Measurements from ENCODE around the gene FOXC1.

Gene FOXC1

DNA sequence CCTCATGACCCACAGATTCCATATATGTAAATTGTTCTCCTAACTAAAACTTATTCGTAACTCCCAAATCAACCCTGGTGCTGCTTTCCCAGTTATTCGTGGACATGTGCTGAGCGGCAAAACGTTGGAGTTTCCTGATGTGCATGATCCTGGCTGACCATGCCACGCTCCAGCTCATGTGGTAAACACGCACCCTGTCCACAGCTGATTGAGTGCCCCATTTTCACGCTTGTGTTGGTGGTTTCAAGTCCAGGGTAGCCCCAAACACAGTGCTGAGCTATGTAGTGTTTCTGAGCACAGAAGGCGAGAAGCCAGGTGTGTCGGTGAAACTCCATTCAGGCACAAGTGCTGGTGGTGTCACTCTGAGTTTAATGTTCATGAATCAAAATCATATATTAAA is 19.1 kb upstream of the FOXC1 start:
- Histone ChIP-seq H3K27ac (no peak overlapping the region), H3K4me3 (ENCODE audit: low read depth, low read length) (no peak overlapping the region), H3K27me3 (ENCODE audit: insufficient read depth, low read depth, severe bottlenecking) (peaks cover 25% of the 10 kb centered on the region), H3K9me3 (ENCODE audit: severe bottlenecking) (no peaks in the 10 kb centered on the region), H3K36me3 (no peaks in the 10 kb centered on the region)
- DNase-seq, result no peak
- TF ChIP-seq, protein P1, sequence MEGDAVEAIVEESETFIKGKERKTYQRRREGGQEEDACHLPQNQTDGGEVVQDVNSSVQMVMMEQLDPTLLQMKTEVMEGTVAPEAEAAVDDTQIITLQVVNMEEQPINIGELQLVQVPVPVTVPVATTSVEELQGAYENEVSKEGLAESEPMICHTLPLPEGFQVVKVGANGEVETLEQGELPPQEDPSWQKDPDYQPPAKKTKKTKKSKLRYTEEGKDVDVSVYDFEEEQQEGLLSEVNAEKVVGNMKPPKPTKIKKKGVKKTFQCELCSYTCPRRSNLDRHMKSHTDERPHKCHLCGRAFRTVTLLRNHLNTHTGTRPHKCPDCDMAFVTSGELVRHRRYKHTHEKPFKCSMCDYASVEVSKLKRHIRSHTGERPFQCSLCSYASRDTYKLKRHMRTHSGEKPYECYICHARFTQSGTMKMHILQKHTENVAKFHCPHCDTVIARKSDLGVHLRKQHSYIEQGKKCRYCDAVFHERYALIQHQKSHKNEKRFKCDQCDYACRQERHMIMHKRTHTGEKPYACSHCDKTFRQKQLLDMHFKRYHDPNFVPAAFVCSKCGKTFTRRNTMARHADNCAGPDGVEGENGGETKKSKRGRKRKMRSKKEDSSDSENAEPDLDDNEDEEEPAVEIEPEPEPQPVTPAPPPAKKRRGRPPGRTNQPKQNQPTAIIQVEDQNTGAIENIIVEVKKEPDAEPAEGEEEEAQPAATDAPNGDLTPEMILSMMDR (IDR thresholded peaks at IDR 0.05; ENCODE audit: low read depth, low read length), result no peak

GRCh38 chr6:1591243-1591642 is 18.5 kb upstream of the FOXC1 start:
- no peak overlapping the region for H3K27ac ChIP-seq
- H3K36me3 ChIP-seq, result no peaks in the 10 kb centered on the region
- DNase-seq, result no peak
- TF ChIP-seq, protein P1 (IDR thresholded peaks at IDR 0.05; ENCODE audit: low read depth, low read length), result no peak
- no peaks in the 10 kb centered on the region for H3K9me3 ChIP-seq (ENCODE audit: severe bottlenecking)
- no peak overlapping the region for H3K4me3 ChIP-seq (ENCODE audit: low read depth, low read length)
- peaks cover 26% of the 10 kb centered on the region for H3K27me3 ChIP-seq (ENCODE audit: insufficient read depth, low read depth, severe bottlenecking)

- Histone ChIP-seq H3K27me3 (ENCODE audit: insufficient read depth, low read depth, severe bottlenecking) (peaks cover 26% of the 10 kb centered on the region), H3K36me3 (no peaks in the 10 kb centered on the region), H3K27ac (no peak overlapping the region), H3K4me3 (ENCODE audit: low read depth, low read length) (no peak overlapping the region), H3K9me3 (ENCODE audit: severe bottlenecking) (no peaks in the 10 kb centered on the region)
- no peak for DNase-seq
- TF ChIP-seq, protein P1 (IDR thresholded peaks at IDR 0.05; ENCODE audit: low read depth, low read length), result no peak
Observed at GRCh38 chr6:1591926-1592325, 17.8 kb upstream of the FOXC1 start.

DNA sequence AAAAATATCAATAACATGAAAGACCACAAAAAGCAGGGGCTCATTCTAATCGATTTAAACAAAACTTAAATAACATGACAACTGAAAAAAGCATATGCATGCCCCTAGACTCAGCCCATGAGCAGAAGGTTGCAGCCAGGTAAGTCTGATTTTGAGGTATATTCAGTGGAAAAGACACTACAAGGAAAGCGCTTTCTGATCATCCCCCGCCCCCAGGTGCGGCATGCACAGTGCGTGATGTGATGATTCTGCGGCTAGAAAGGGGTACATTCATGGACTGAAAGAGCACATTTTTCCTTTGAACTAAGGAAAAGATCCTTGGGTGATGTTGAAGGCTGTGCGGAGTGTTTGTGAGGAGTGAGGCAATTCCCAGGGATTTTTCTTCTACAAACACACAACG is 16.9 kb upstream of the FOXC1 start:
- Histone ChIP-seq H3K9me3 (ENCODE audit: severe bottlenecking) (no peaks in the 10 kb centered on the region), H3K27me3 (ENCODE audit: insufficient read depth, low read depth, severe bottlenecking) (peaks cover 26% of the 10 kb centered on the region), H3K4me3 (ENCODE audit: low read depth, low read length) (no peak overlapping the region), H3K36me3 (no peaks in the 10 kb centered on the region), H3K27ac (no peak overlapping the region)
- DNase-seq, result no peak
- TF ChIP-seq, protein P1 (IDR thresholded peaks at IDR 0.05; ENCODE audit: low read depth, low read length), result no peak

GRCh38 chr6:1593286-1593957 is 16.3 kb upstream of the FOXC1 start:
- TF ChIP-seq, protein P1 (IDR thresholded peaks at IDR 0.05; ENCODE audit: low read depth, low read length), result no peak
- no peaks in the 10 kb centered on the region for H3K36me3 ChIP-seq
- H3K27ac ChIP-seq, result no peak overlapping the region
- no peaks in the 10 kb centered on the region for H3K9me3 ChIP-seq (ENCODE audit: severe bottlenecking)
- no peak overlapping the region for H3K4me3 ChIP-seq (ENCODE audit: low read depth, low read length)
- H3K27me3 ChIP-seq (ENCODE audit: insufficient read depth, low read depth, severe bottlenecking), result peaks cover 26% of the 10 kb centered on the region
- DNase-seq, result no peak

GRCh38 chr6:1593958-1594314 is 15.8 kb upstream of the FOXC1 start:
- Histone ChIP-seq H3K27me3 (ENCODE audit: insufficient read depth, low read depth, severe bottlenecking) (peaks cover 26% of the 10 kb centered on the region), H3K36me3 (no peaks in the 10 kb centered on the region), H3K9me3 (ENCODE audit: severe bottlenecking) (no peaks in the 10 kb centered on the region), H3K4me3 (ENCODE audit: low read depth, low read length) (no peak overlapping the region), H3K27ac (no peak overlapping the region)
- no peak for DNase-seq
- TF ChIP-seq, protein P1 (IDR thresholded peaks at IDR 0.05; ENCODE audit: low read depth, low read length), result no peak
